B cell (primary cell): ENCODE data around the gene CEACAM1. TPM values are rescaled to one million over a fixed set of nuclear protein-coding genes. Genes with fewer than 3 reads are reported as not detected.

Source experiments
- ATAC-seq: fragments of 200-7000 bp; cut with Tn5 transposase; one replicate; pipeline ENCODE4 v1.10.0; 2021; ENCODE audit warnings: low read depth, mild to moderate bottlenecking, moderate number of reproducible peaks, moderate library complexity
- CTCF ChIA-PET: fragments of 350-600 bp; sonication (Branson Sonifier 250); formaldehyde crosslinking; loops from one replicate; lab custom pipeline; 2021; ENCODE audit warnings: antibody characterized with exemption, inconsistent platforms; lab: Charles Lee
- POLR2A ChIA-PET: fragments of 350-600 bp; sonication (Branson Sonifier 250); formaldehyde crosslinking; loops from one replicate; lab custom pipeline; 2021; ENCODE audit warnings: antibody characterized with exemption; lab: Charles Lee
- DNase-seq: peaks from one replicate; pipeline ENCODE4 v3.0.0; 2013
- H2AFZ ChIP-seq: 2 replicates; pipeline ENCODE4 v1.6.1; 2012; ENCODE audit warnings: mild to moderate bottlenecking, low read depth, low read length; ENCODE audit not compliant: insufficient read depth, poor library complexity, severe bottlenecking
- H3K27ac ChIP-seq, 2 donors: 1 replicate in 1 of 2; 2 replicates in 1 of 2; pipeline ENCODE4 v1.5.1; 2012 to 2013; ENCODE audit warnings: low read length in 2 of 2, mild to moderate bottlenecking in 2 of 2, moderate library complexity in 1 of 2
- H3K27me3 ChIP-seq, 4 experiments: fragments of 200-600 bp in 1 of 4; sonication (generic) in 1 of 4; replicated peaks in 1 of 4; 1 replicate in 2 of 4; 2 replicates in 2 of 4; pipeline versions ENCODE4 v1.6.1 to v1.7.0; 2013 to 2016; ENCODE audit warnings: low read length in 3 of 4, mild to moderate bottlenecking in 2 of 4, mixed read lengths in 1 of 4, moderate library complexity in 1 of 4; ENCODE audit not compliant: insufficient read depth in 4 of 4, control insufficient read depth in 3 of 4; ENCODE audit errors: control extremely low read depth in 1 of 4
- H3K36me3 ChIP-seq, 2 experiments: replicated peaks in 1 of 2; 1 replicate in 1 of 2; 2 replicates in 1 of 2; pipeline versions ENCODE4 v1.6.1 to v1.7.1; 2013; ENCODE audit warnings: low read length in 1 of 2; ENCODE audit not compliant: insufficient read depth in 2 of 2, control insufficient read depth in 1 of 2; ENCODE audit errors: control extremely low read depth in 1 of 2, extremely low read depth in 1 of 2
- H3K4me1 ChIP-seq, 2 donors: fragments of 200-600 bp in 1 of 2; sonication (generic) in 1 of 2; 1 replicate in 1 of 2; 2 replicates in 1 of 2; pipeline versions ENCODE4 v1.5.1 to v1.6.1; 2013 to 2017; ENCODE audit warnings: low read length in 2 of 2; ENCODE audit not compliant: control insufficient read depth in 2 of 2, insufficient read depth in 2 of 2
- H3K4me2 ChIP-seq: replicated peaks from 2 replicates; pipeline ENCODE3; 2012; ENCODE audit warnings: mild to moderate bottlenecking, low read depth, low read length; ENCODE audit not compliant: poor library complexity, severe bottlenecking
- H3K4me3 ChIP-seq, 5 experiments: fragments of 200-600 bp in 1 of 5; sonication (generic) in 1 of 5; 1 replicate in 3 of 5; 2 replicates in 2 of 5; pipeline versions ENCODE4 v1.5.1 to v1.7.0; 2011 to 2016; ENCODE audit warnings: low read length in 4 of 5, mild to moderate bottlenecking in 4 of 5, low read depth in 2 of 5, control low read depth in 1 of 5, moderate library complexity in 1 of 5; ENCODE audit not compliant: insufficient read depth in 1 of 5; ENCODE audit errors: control extremely low read depth in 1 of 5, extremely low read depth in 1 of 5
- H3K79me2 ChIP-seq: fragments of 200-600 bp; sonication (generic); one replicate; pipeline ENCODE4 v1.6.0; 2016; ENCODE audit warnings: low read length; ENCODE audit not compliant: control insufficient read depth, insufficient read depth
- H3K9ac ChIP-seq: fragments of 200-600 bp; sonication (generic); 2 replicates; pipeline ENCODE4 v1.6.1; 2017; ENCODE audit warnings: mild to moderate bottlenecking, low read length, moderate library complexity
- H3K9me3 ChIP-seq, 3 donors: one replicate each; pipeline versions ENCODE4 v1.6.1 to v1.7.1; 2013; ENCODE audit warnings: low read length in 2 of 3; ENCODE audit not compliant: control insufficient read depth in 2 of 3, insufficient read depth in 1 of 3; ENCODE audit errors: control extremely low read depth in 1 of 3
- H4K20me1 ChIP-seq: 2 replicates; pipeline ENCODE4 v1.6.0; 2012; ENCODE audit warnings: mild to moderate bottlenecking, low read length; ENCODE audit not compliant: insufficient read depth, control insufficient read depth, poor library complexity, severe bottlenecking
- H3K27ac Mint-ChIP-seq: one replicate; pipeline ENCODE4 v1.8.0; 2021; ENCODE audit warnings: mixed read lengths
- H3K27me3 Mint-ChIP-seq: one replicate; pipeline ENCODE4 v1.8.0; 2021; ENCODE audit warnings: mixed read lengths
- H3K4me1 Mint-ChIP-seq: one replicate; pipeline ENCODE4 v1.8.0; 2021; ENCODE audit warnings: mixed read lengths
- H3K4me3 Mint-ChIP-seq: one replicate; pipeline ENCODE4 v1.8.0; 2021; ENCODE audit warnings: mixed read lengths
- H3K9me3 Mint-ChIP-seq: one replicate; pipeline ENCODE4 v1.8.0; 2022; ENCODE audit warnings: mixed read lengths; ENCODE audit not compliant: insufficient read depth
- EZH2 ChIP-seq: IDR thresholded peaks from 2 replicates; pipeline ENCODE4 v1.6.1; 2012; ENCODE audit warnings: borderline replicate concordance, low read depth, mild to moderate bottlenecking, moderate library complexity, low read length; ENCODE audit not compliant: insufficient read depth, poor library complexity, severe bottlenecking
- WGBS: methylation state at CpG from one replicate; pipeline ENCODE4 v1.1.5; 2013; ENCODE audit warnings: missing lambda C conversion rate; ENCODE audit not compliant: insufficient coverage; 5-methylcytosine and 5-hydroxymethylcytosine counted together
- intact Hi-C: fragments of 100-400 bp; cut with micrococcal nuclease; formaldehyde crosslinking; loops from one replicate; pipeline ENCODE4 v1.10.0; 2022
- polyA plus RNA-seq: library from polyadenylated mRNA; depleted of rRNA; stranded (reverse); fragments of >200 nt; gene quantifications from 2 replicates; pipeline ENCODE4 v1.2.3, GENCODE V29; 2012
- total RNA-seq, 2 donors: library from RNA; stranded (reverse); fragments of 120-200 nt in 1 of 2; gene quantifications; 1 replicate in 1 of 2; 2 replicates in 1 of 2; pipeline versions ENCODE4 v1.2.3 to v1.2.4, GENCODE V29; 2013 to 2022
- TF ChIP-seq, protein P1 (sequence below): fragments of 200-600 bp; IDR thresholded peaks from one replicate; pipeline ENCODE4 v1.8.0; 2022; ENCODE audit warnings: antibody characterized with exemption, mild to moderate bottlenecking

CEACAM1 gene
- total and polyA plus RNA-seq, 2 donors (not counting 1 experiment from before 2014, with no cell fraction given), result 8.8 to 14.6 TPM

DNA sequence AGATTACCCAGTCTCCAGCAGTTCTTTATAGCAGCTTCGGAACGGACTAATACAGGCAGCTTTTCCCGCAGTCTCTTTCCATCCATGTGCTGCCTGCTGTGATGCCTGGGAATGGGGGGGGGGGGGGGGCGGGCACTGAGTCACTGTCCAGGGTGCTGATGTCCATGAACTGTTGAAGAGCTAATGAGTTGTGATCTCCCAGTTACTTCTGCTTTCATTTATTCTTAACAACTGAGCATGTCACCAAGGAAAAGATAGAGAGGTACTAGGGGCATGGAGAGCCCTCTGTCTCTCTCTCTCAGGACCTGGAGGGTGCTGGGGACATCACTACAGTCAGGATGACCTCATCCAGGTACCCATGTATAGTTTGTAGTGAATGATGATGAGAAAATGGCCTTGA lies 20.3 kb upstream of the CEACAM1 start:
- CTCF ChIA-PET, result interaction anchor here (0.5 kb wide), 1 partner anchor 98 kb away, joined by 3 read pairs; no protein-coding TSS in a partner anchor
- peaks cover 0 to 23% (median 0%) of the 10 kb centered on the region in 3 donors for H3K9me3 ChIP-seq
- Mint-ChIP-seq H3K4me1 (peaks cover 7% of the 10 kb centered on the region), H3K27me3 (peaks cover 43% of the 10 kb centered on the region), H3K9me3 (peaks cover 4% of the 10 kb centered on the region), H3K4me3 (no peak overlapping the region), H3K27ac (no peak overlapping the region)
- H3K4me1 ChIP-seq, result peaks cover 5 to 7% of the 10 kb centered on the region in 2 donors
- no peak overlapping the region for H3K27ac ChIP-seq
- no peak overlapping the region for H3K9ac ChIP-seq
- TF ChIP-seq, protein P1, sequence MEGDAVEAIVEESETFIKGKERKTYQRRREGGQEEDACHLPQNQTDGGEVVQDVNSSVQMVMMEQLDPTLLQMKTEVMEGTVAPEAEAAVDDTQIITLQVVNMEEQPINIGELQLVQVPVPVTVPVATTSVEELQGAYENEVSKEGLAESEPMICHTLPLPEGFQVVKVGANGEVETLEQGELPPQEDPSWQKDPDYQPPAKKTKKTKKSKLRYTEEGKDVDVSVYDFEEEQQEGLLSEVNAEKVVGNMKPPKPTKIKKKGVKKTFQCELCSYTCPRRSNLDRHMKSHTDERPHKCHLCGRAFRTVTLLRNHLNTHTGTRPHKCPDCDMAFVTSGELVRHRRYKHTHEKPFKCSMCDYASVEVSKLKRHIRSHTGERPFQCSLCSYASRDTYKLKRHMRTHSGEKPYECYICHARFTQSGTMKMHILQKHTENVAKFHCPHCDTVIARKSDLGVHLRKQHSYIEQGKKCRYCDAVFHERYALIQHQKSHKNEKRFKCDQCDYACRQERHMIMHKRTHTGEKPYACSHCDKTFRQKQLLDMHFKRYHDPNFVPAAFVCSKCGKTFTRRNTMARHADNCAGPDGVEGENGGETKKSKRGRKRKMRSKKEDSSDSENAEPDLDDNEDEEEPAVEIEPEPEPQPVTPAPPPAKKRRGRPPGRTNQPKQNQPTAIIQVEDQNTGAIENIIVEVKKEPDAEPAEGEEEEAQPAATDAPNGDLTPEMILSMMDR, result no peak
- TF ChIP-seq EZH2, result no peak
- no peak overlapping the region for H3K4me2 ChIP-seq
- no peak for ATAC-seq
- no peaks in the 10 kb centered on the region for H4K20me1 ChIP-seq
- H3K4me3 ChIP-seq, result no peak overlapping the region
- H3K27me3 ChIP-seq, result peaks cover 0 to 21% (median 1%) of the 10 kb centered on the region in 4 experiments
- no peaks in the 10 kb centered on the region for H3K36me3 ChIP-seq
- intact Hi-C loops, result no loop called here
- H2AFZ ChIP-seq, result no peak overlapping the region
- WGBS, result no CpG with 5 or more reads among the region's 4 CpGs
- H3K79me2 ChIP-seq, result no peaks in the 10 kb centered on the region
- no peak for DNase-seq
- POLR2A ChIA-PET, result no interaction called here

DNA sequence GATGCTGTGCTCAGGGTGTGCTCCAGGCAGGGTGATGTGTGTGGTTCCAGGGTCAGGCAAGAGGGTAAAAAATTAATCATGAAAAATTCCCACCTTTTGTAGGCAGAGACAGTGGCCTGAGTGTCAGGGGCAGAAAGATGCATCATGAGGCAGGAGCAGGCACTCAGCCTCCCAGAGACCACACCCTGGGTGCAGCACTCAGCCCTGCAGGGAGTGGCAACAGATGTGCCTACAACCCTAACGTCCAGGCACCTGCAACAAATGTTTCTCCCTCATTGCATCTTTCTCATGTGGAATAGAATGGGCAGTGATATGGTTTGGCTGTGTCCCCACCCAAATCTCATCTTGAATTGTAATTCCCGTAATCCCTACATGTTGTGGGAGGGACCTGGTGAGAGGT lies 19.6 kb upstream of the CEACAM1 start:
- H3K27me3 Mint-ChIP-seq, result peaks cover 43% of the 10 kb centered on the region
- no peaks in the 10 kb centered on the region for H3K36me3 ChIP-seq
- H3K79me2 ChIP-seq, result no peaks in the 10 kb centered on the region
- H3K4me1 ChIP-seq, result peaks cover 0 to under 1% of the 10 kb centered on the region in 2 donors
- no peak overlapping the region for H3K4me2 ChIP-seq
- ATAC-seq, result no peak
- H3K27ac Mint-ChIP-seq, result no peak overlapping the region
- peaks cover 4% of the 10 kb centered on the region for H3K9me3 Mint-ChIP-seq
- H4K20me1 ChIP-seq, result no peaks in the 10 kb centered on the region
- TF ChIP-seq, protein P1, result no peak
- no peak for TF ChIP-seq EZH2
- H3K4me1 Mint-ChIP-seq, result peaks cover 2% of the 10 kb centered on the region
- H3K4me3 Mint-ChIP-seq, result no peak overlapping the region
- peaks cover 0 to 23% (median 0%) of the 10 kb centered on the region in 3 donors for H3K9me3 ChIP-seq
- H2AFZ ChIP-seq, result no peak overlapping the region
- no CpG with 5 or more reads among the region's 2 CpGs for WGBS
- intact Hi-C loops, result no loop called here
- H3K4me3 ChIP-seq, result no peak overlapping the region
- DNase-seq, result no peak
- POLR2A ChIA-PET, result no interaction called here
- H3K9ac ChIP-seq, result no peak overlapping the region
- no peak overlapping the region for H3K27ac ChIP-seq
- peaks cover 0 to 19% (median 2%) of the 10 kb centered on the region in 4 experiments for H3K27me3 ChIP-seq
- CTCF ChIA-PET, result no interaction called here
